Renal cortex interstitium (tissue), 11 donors: ENCODE data around the gene MOB3A. TPM values are rescaled to one million over a fixed set of nuclear protein-coding genes. Genes with fewer than 3 reads are reported as not detected.
"Not testable (repeated sequence)": the region's sequence is repeated elsewhere in the genome, so short reads cannot be mapped to it uniquely, and the experiment has no call there.

Source experiments
- DNase-seq, 11 donors: peaks; one replicate each; pipeline ENCODE4 v3.0.0-alpha.2; 2013; ENCODE audit warnings: low read depth in 9 of 11, low spot score in 4 of 11; ENCODE audit errors: extremely low read depth in 1 of 11
- polyA plus RNA-seq, 3 donors: library from polyadenylated mRNA; unstranded; fragments of 120-200 nt; gene quantifications; one replicate each; pipeline ENCODE4 v1.2.1, GENCODE V29; 2013; ENCODE audit not compliant: insufficient read length in 3 of 3

The MOB3A gene
- polyA plus RNA-seq, 3 donors = 21.7 to 27.8 (median 26.8) TPM

- DNase-seq = not testable (repeated sequence)
These were observed 4.1 kb downstream of the MOB3A start for GRCh38 chr19:2091926-2092525.

GRCh38 chr19:2089727-2090053 lies 6.4 kb downstream of the MOB3A start:
- no peak for DNase-seq

- DNase-seq = no peak
These were observed 7.0 kb downstream of the MOB3A start for GRCh38 chr19:2089001-2089711.

- no peak for DNase-seq
These were observed 8.5 kb downstream of the MOB3A start for GRCh38 chr19:2087621-2088100.

GRCh38 chr19:2086695-2087620 lies 9.2 kb downstream of the MOB3A start:
- DNase-seq = not testable (repeated sequence)

GRCh38 chr19:2084993-2085720 lies 11.0 kb downstream of the MOB3A start:
- no peak for DNase-seq

- no peak for DNase-seq
These were observed 12.8 kb downstream of the MOB3A start for GRCh38 chr19:2083174-2083854.

- DNase-seq = no peak
These were observed 14.0 kb downstream of the MOB3A start for GRCh38 chr19:2081873-2082810.

GRCh38 chr19:2080336-2080988 lies 15.7 kb downstream of the MOB3A start:
- no peak for DNase-seq

GRCh38 chr19:2079865-2080301 lies 16.2 kb downstream of the MOB3A start:
- no peak for DNase-seq

- no peak for DNase-seq
These were observed 16.9 kb downstream of the MOB3A start for GRCh38 chr19:2079076-2079864.

GRCh38 chr19:2077833-2078619 lies 18.1 kb downstream of the MOB3A start:
- no peak for DNase-seq

- DNase-seq = no peak
These were observed 18.7 kb downstream of the MOB3A start for GRCh38 chr19:2077398-2077797.

GRCh38 chr19:2076526-2076944 lies 19.6 kb downstream of the MOB3A start:
- no peak for DNase-seq

GRCh38 chr19:2072757-2073551 lies 23.2 kb downstream of the MOB3A start:
- DNase-seq = no peak
